ENCODE data around the gene ATN1.

DNA sequence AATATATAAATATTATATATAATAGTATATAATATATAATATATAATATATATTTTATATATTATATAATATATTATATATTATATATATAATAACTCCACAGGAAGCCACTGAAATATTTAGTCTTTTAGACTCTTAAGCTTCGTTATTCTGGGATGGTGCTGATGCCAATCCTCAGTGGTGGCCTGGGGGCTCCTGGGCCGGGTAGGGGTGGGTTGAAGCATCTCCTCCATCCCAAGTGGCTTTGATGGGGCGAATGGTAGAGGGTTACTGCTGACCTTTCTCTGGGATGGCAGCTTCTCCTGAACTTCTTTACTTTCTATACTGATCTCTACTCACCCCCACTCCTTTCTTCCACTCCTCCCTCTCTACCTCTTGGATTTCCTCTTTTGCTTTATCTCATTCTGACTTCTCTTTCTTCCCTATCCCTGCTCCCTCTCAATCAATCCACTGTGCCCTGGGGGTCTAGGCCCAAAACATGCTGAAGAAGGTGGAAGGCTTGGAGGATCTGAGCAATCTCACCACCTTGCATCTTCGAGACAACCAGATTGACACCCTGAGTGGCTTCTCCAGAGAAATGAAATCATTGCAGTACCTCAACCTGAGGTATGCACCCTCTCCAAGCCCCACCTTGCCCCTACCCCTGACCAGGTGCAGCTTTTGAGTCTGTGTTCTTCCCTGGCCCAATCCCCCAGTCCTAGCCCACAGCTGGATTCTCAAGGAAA, 18.2 kb upstream of the ATN1 start:
- no peak for TF ChIP-seq ZNF354B (CRISPR knock-in tag; IDR thresholded peaks at IDR 0.05)
- TF ChIP-seq, protein P1, sequence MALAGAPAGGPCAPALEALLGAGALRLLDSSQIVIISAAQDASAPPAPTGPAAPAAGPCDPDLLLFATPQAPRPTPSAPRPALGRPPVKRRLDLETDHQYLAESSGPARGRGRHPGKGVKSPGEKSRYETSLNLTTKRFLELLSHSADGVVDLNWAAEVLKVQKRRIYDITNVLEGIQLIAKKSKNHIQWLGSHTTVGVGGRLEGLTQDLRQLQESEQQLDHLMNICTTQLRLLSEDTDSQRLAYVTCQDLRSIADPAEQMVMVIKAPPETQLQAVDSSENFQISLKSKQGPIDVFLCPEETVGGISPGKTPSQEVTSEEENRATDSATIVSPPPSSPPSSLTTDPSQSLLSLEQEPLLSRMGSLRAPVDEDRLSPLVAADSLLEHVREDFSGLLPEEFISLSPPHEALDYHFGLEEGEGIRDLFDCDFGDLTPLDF (CRISPR knock-in tag; IDR thresholded peaks at IDR 0.05): no peak
- no peak for TF ChIP-seq TSHZ1 (CRISPR knock-in tag; IDR thresholded peaks at IDR 0.05)
- no peak for TF ChIP-seq NR1H2 (CRISPR knock-in tag; IDR thresholded peaks at IDR 0.05)
- no peak for TF ChIP-seq GATAD2A (IDR thresholded peaks at IDR 0.05)
- TF ChIP-seq AFF4 (CRISPR knock-in tag; IDR thresholded peaks at IDR 0.05): no peak
- no peak for TF ChIP-seq POLR2A (conservative IDR thresholded peaks at IDR 0.05)
- no peak for TF ChIP-seq NCOA2 (IDR thresholded peaks at IDR 0.05; ENCODE audit: partially characterized antibody in 2 of 2)

All from K562 (cell line).